ENCODE results near the gene MOGAT2. TPM values are rescaled to one million over a fixed set of nuclear protein-coding genes. Genes with fewer than 3 reads are reported as not detected.
A peak's percentile ranks its signal among the peaks of the same experiment; 100 is the strongest.

The MOGAT2 gene
- total RNA-seq, 1 experiment from 2014 or later, result 0.39 TPM

GRCh38 chr11:75768909-75769771, 51.5 kb downstream of the MOGAT2 start:
- TF ChIP-seq, protein P1, sequence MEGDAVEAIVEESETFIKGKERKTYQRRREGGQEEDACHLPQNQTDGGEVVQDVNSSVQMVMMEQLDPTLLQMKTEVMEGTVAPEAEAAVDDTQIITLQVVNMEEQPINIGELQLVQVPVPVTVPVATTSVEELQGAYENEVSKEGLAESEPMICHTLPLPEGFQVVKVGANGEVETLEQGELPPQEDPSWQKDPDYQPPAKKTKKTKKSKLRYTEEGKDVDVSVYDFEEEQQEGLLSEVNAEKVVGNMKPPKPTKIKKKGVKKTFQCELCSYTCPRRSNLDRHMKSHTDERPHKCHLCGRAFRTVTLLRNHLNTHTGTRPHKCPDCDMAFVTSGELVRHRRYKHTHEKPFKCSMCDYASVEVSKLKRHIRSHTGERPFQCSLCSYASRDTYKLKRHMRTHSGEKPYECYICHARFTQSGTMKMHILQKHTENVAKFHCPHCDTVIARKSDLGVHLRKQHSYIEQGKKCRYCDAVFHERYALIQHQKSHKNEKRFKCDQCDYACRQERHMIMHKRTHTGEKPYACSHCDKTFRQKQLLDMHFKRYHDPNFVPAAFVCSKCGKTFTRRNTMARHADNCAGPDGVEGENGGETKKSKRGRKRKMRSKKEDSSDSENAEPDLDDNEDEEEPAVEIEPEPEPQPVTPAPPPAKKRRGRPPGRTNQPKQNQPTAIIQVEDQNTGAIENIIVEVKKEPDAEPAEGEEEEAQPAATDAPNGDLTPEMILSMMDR (IDR thresholded peaks at IDR 0.05; ENCODE audit: insufficient read depth in 1 of 2, low read depth in 1 of 2, low read length in 1 of 2, severe bottlenecking in 1 of 2, unreplicated experiment in 1 of 2), result no peak
- CTCF ChIA-PET, result interaction anchor here (0.5 to 3.0 kb wide), 16 partner anchors 10 to 468 kb away, joined by 3 to 19 read pairs (median 5); partner anchors contain the start of gene GDPD5
- H3K4me3 Mint-ChIP-seq (ENCODE audit: unreplicated experiment), result peak overlapping the region; percentile 82
- POLR2A ChIA-PET, result interaction anchor here (0.6 kb wide), 3 partner anchors 43 to 194 kb away, joined by 3 to 8 read pairs (median 3); no protein-coding TSS in a partner anchor
- DNase-seq, result peak in 1 of 2 experiments; percentile 36
- H3K9me3 Mint-ChIP-seq (ENCODE audit: unreplicated experiment), result no peaks in the 10 kb centered on the region
- Histone ChIP-seq H3K4me1 (peaks cover 20% of the 10 kb centered on the region), H3K4me3 (ENCODE audit: low read depth, low read length) (peak overlapping the region; percentile 84), H3K9me3 (no peaks in the 10 kb centered on the region), H3K27me3 (replicated peaks; ENCODE audit: control insufficient read depth, insufficient read depth, low read length) (no peaks in the 10 kb centered on the region), H3K36me3 (ENCODE audit: control insufficient read depth, insufficient read depth, low read length) (no peaks in the 10 kb centered on the region)
- H3K4me1 Mint-ChIP-seq (ENCODE audit: low read depth, unreplicated experiment), result peaks cover 43% of the 10 kb centered on the region
- intact Hi-C loops (cut with micrococcal nuclease; ENCODE audit: unreplicated experiment), result loop anchor here (1.0 to 2.0 kb wide), 13 partner anchors 17 to 324 kb away; no protein-coding TSS in a partner anchor
- peaks cover 11% of the 10 kb centered on the region for H3K36me3 Mint-ChIP-seq (ENCODE audit: insufficient read depth, unreplicated experiment)
- no TSS peak for BruUV-seq (replicated peaks)
- no peaks in the 10 kb centered on the region for H3K27me3 Mint-ChIP-seq (ENCODE audit: insufficient read depth, unreplicated experiment)
- H3K27ac Mint-ChIP-seq (ENCODE audit: unreplicated experiment), result peak overlapping the region; percentile 98

DNA sequence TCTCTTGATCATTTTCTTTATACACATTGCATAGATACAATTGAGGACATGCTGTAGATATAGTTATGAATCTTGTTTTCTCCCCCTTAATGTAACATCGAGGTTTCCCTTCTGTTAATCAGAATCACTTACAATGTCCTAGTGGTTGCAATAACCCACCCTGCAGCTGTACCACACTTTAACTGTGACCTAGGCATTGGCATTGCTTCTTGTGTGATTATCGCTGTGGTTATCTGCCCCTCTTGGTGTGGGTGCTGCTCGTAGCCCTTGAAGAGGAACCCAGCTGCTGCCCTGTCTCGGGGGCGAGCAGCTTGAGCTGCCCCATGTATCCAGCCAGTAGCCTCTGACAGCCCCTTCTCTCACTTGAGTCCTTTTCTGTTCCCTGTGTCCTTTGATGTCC, 52.5 kb downstream of the MOGAT2 start:
- intact Hi-C loops (cut with micrococcal nuclease; ENCODE audit: unreplicated experiment), result no loop called here
- Mint-ChIP-seq H3K4me1 (ENCODE audit: low read depth, unreplicated experiment) (peaks cover 43% of the 10 kb centered on the region), H3K36me3 (ENCODE audit: insufficient read depth, unreplicated experiment) (peaks cover 11% of the 10 kb centered on the region), H3K27me3 (ENCODE audit: insufficient read depth, unreplicated experiment) (no peaks in the 10 kb centered on the region), H3K4me3 (ENCODE audit: unreplicated experiment) (peak overlapping the region; percentile 82), H3K9me3 (ENCODE audit: unreplicated experiment) (no peaks in the 10 kb centered on the region), H3K27ac (ENCODE audit: unreplicated experiment) (no peak overlapping the region)
- ChIA-PET CTCF (interaction anchor here (0.6 to 3.0 kb wide), 8 partner anchors 12 to 467 kb away, joined by 4 to 19 read pairs (median 6); partner anchors contain the start of gene GDPD5), POLR2A (interaction anchor here (0.6 kb wide), 2 partner anchors 182 to 195 kb away, joined by 3 to 8 read pairs; no protein-coding TSS in a partner anchor)
- Histone ChIP-seq H3K36me3 (ENCODE audit: control insufficient read depth, insufficient read depth, low read length) (0 out of 2 replicates have a peak, but pooled peaks cover 2% of the 10 kb centered on the region), H3K4me3 (ENCODE audit: low read depth, low read length) (peak overlapping the region; percentile 14), H3K4me1 (peaks cover 20% of the 10 kb centered on the region), H3K27me3 (replicated peaks; ENCODE audit: control insufficient read depth, insufficient read depth, low read length) (no peaks in the 10 kb centered on the region), H3K9me3 (no peaks in the 10 kb centered on the region)
- peak in 1 of 2 experiments; percentile 23 for DNase-seq
- TF ChIP-seq, protein P1 (IDR thresholded peaks at IDR 0.05; ENCODE audit: insufficient read depth in 1 of 2, low read depth in 1 of 2, low read length in 1 of 2, severe bottlenecking in 1 of 2, unreplicated experiment in 1 of 2), result no peak
- BruUV-seq (replicated peaks), result TSS peak; percentile 44

GRCh38 chr11:75771646-75772410, 54.2 kb downstream of the MOGAT2 start:
- ChIA-PET POLR2A (no interaction called here), CTCF (no interaction called here)
- H3K4me1 ChIP-seq, result peaks cover 18% of the 10 kb centered on the region
- H3K9me3 Mint-ChIP-seq (ENCODE audit: unreplicated experiment), result no peaks in the 10 kb centered on the region
- peaks cover 39% of the 10 kb centered on the region for H3K4me1 Mint-ChIP-seq (ENCODE audit: low read depth, unreplicated experiment)
- DNase-seq, result peak in 1 of 2 experiments; percentile 30
- BruUV-seq (replicated peaks), result no TSS peak
- H3K27me3 ChIP-seq (replicated peaks; ENCODE audit: control insufficient read depth, insufficient read depth, low read length), result no peaks in the 10 kb centered on the region
- no peak overlapping the region for H3K4me3 Mint-ChIP-seq (ENCODE audit: unreplicated experiment)
- no peak overlapping the region for H3K4me3 ChIP-seq (ENCODE audit: low read depth, low read length)
- H3K9me3 ChIP-seq, result no peaks in the 10 kb centered on the region
- H3K36me3 Mint-ChIP-seq (ENCODE audit: insufficient read depth, unreplicated experiment), result peaks cover 11% of the 10 kb centered on the region
- no peaks in the 10 kb centered on the region for H3K27me3 Mint-ChIP-seq (ENCODE audit: insufficient read depth, unreplicated experiment)
- peaks cover 8% of the 10 kb centered on the region for H3K36me3 ChIP-seq (ENCODE audit: control insufficient read depth, insufficient read depth, low read length)
- TF ChIP-seq, protein P1 (IDR thresholded peaks at IDR 0.05; ENCODE audit: insufficient read depth in 1 of 2, low read depth in 1 of 2, low read length in 1 of 2, severe bottlenecking in 1 of 2, unreplicated experiment in 1 of 2), result no peak
- H3K27ac Mint-ChIP-seq (ENCODE audit: unreplicated experiment), result no peak overlapping the region
- intact Hi-C loops (cut with micrococcal nuclease; ENCODE audit: unreplicated experiment), result no loop called here
